ENCODE measurements around the gene CLEC20A. TPM values are rescaled to one million over a fixed set of nuclear protein-coding genes. Genes with fewer than 3 reads are reported as not detected.

CLEC20A gene
- total and polyA plus RNA-seq, 2 donors (not counting 1 experiment from before 2014, with no cell fraction given): 4.9 to 5.2 TPM

DNA sequence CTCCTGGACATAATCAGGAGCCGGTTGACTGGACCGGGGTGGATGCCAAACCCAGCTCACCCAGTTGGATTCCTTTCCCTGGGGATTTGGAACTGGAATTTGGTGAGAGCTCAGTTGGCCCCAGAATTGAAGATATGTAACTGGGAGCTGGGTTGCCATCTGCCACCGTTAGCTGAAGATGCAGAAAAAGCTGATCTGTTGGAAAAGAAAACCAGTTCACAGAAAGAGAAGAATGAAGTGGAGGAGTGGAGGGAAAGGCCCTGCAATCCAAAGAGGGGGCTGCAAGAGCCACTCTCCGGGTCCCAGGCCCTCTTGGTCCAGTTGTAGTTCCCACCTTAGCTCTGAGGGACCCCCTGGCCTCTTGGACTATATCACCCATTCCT is 32.2 kb upstream of the CLEC20A start:
- intact Hi-C loops (cut with micrococcal nuclease): no loop called here
- DNase-seq (no peak), ATAC-seq (ENCODE audit: low read depth) (no peak)
- Mint-ChIP-seq H3K27me3 (no peaks in the 10 kb centered on the region), H3K4me3 (no peak overlapping the region), H3K9me3 (ENCODE audit: insufficient read depth) (no peaks in the 10 kb centered on the region), H3K27ac (no peak overlapping the region), H3K4me1 (peaks cover 4% of the 10 kb centered on the region)
- H3K9ac ChIP-seq (ENCODE audit: low read length): no peak overlapping the region
- no peak overlapping the region for H2AFZ ChIP-seq (ENCODE audit: insufficient read depth, low read depth, low read length, poor library complexity, severe bottlenecking)
- WGBS (ENCODE audit: insufficient coverage): 89% methylated on average over 3 of the region's 4 CpGs
- H4K20me1 ChIP-seq (ENCODE audit: control insufficient read depth, insufficient read depth, low read length, poor library complexity, severe bottlenecking): no peaks in the 10 kb centered on the region
- no peaks in the 10 kb centered on the region for H3K79me2 ChIP-seq (ENCODE audit: control insufficient read depth, insufficient read depth, low read length)
- H3K9me3 ChIP-seq (ENCODE audit: control extremely low read depth in 1 of 3, control insufficient read depth in 2 of 3, insufficient read depth in 1 of 3, low read length in 2 of 3): peaks cover 0 to 4% (median 0%) of the 10 kb centered on the region in 3 donors
- H3K4me3 ChIP-seq (ENCODE audit: control extremely low read depth in 1 of 5, extremely low read depth in 1 of 5, insufficient read depth in 1 of 5, low read depth in 2 of 5, low read length in 4 of 5): no peak overlapping the region
- H3K27ac ChIP-seq (ENCODE audit: low read length in 2 of 2): no peak overlapping the region
- TF ChIP-seq, protein P1, sequence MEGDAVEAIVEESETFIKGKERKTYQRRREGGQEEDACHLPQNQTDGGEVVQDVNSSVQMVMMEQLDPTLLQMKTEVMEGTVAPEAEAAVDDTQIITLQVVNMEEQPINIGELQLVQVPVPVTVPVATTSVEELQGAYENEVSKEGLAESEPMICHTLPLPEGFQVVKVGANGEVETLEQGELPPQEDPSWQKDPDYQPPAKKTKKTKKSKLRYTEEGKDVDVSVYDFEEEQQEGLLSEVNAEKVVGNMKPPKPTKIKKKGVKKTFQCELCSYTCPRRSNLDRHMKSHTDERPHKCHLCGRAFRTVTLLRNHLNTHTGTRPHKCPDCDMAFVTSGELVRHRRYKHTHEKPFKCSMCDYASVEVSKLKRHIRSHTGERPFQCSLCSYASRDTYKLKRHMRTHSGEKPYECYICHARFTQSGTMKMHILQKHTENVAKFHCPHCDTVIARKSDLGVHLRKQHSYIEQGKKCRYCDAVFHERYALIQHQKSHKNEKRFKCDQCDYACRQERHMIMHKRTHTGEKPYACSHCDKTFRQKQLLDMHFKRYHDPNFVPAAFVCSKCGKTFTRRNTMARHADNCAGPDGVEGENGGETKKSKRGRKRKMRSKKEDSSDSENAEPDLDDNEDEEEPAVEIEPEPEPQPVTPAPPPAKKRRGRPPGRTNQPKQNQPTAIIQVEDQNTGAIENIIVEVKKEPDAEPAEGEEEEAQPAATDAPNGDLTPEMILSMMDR (IDR thresholded peaks at IDR 0.05): no peak
- no peak for TF ChIP-seq EZH2 (IDR thresholded peaks at IDR 0.05; ENCODE audit: borderline replicate concordance, insufficient read depth, low read depth, low read length, poor library complexity, severe bottlenecking)
- H3K36me3 ChIP-seq (replicated peaks in 1 of 2; ENCODE audit: control extremely low read depth in 1 of 2, control insufficient read depth in 1 of 2, extremely low read depth in 1 of 2, insufficient read depth in 2 of 2, low read length in 1 of 2): no peaks in the 10 kb centered on the region
- peaks cover 0 to 9% of the 10 kb centered on the region in 2 donors for H3K4me1 ChIP-seq (ENCODE audit: control insufficient read depth in 2 of 2, insufficient read depth in 2 of 2, low read length in 2 of 2)
- no peaks in the 10 kb centered on the region for H3K27me3 ChIP-seq (replicated peaks in 1 of 4; ENCODE audit: control extremely low read depth in 1 of 4, control insufficient read depth in 3 of 4, insufficient read depth in 4 of 4, low read length in 3 of 4)
- POLR2A ChIA-PET: no interaction called here
- CTCF ChIA-PET: interaction anchor here (6.1 to 18.9 kb wide), 2 partner anchors 218 to 474 kb away, joined by 54 to 594 read pairs; no protein-coding TSS in a partner anchor
- H3K4me2 ChIP-seq (replicated peaks; ENCODE audit: low read depth, low read length, poor library complexity, severe bottlenecking): no peak overlapping the region

DNA sequence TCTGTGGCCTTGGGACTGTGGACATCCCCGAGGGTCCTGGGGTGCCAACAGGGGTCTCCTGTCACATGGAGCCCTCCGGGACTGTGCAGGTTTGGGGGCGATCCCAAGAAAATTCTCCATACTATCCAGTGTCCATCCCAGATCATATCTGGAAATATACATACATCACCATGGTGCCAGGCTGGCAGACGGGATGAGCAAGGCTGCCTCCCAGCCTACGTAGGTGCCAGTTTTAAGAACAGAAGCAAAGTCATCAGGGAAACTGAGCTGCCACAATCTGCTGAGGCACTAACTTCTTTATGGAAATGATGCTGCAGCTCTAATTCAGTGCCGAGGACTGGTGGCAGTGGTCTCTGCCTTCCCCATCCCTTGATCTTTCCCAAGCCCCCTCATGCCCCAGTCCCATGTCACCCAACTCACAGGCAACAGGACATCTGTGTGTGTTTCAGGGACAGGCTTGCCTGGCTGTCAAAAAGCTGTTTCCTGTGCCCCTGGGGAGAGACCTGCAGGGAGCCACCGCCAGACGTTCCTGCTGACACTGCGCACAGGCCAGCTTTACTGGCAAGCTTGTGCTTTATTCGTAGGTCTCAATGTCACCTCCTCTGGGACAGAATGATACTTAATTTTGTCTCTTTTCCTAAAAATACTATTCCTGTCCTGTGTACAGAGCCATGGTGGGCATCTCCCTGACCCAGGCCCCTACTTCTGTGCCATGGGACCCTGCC is 31.6 kb upstream of the CLEC20A start:
- Histone ChIP-seq H4K20me1 (ENCODE audit: control insufficient read depth, insufficient read depth, low read length, poor library complexity, severe bottlenecking) (no peaks in the 10 kb centered on the region), H3K9me3 (ENCODE audit: control extremely low read depth in 1 of 3, control insufficient read depth in 2 of 3, insufficient read depth in 1 of 3, low read length in 2 of 3) (peaks cover 0 to 4% (median 0%) of the 10 kb centered on the region in 3 donors)

More for the DNA sequence above, 31.6 kb upstream of the CLEC20A start:
- intact Hi-C loops (cut with micrococcal nuclease): no loop called here
- 84% methylated on average over 9 of the region's 10 CpGs for WGBS (ENCODE audit: insufficient coverage)
- TF ChIP-seq, protein P1 (IDR thresholded peaks at IDR 0.05): no peak
- TF ChIP-seq EZH2 (IDR thresholded peaks at IDR 0.05; ENCODE audit: borderline replicate concordance, insufficient read depth, low read depth, low read length, poor library complexity, severe bottlenecking): no peak
- peaks cover 0 to 9% of the 10 kb centered on the region in 2 donors for H3K4me1 ChIP-seq (ENCODE audit: control insufficient read depth in 2 of 2, insufficient read depth in 2 of 2, low read length in 2 of 2)
- H3K4me3 Mint-ChIP-seq: no peak overlapping the region
- peaks cover 4% of the 10 kb centered on the region for H3K4me1 Mint-ChIP-seq
- H3K9ac ChIP-seq (ENCODE audit: low read length): no peak overlapping the region
- H2AFZ ChIP-seq (ENCODE audit: insufficient read depth, low read depth, low read length, poor library complexity, severe bottlenecking): no peak overlapping the region
- no peaks in the 10 kb centered on the region for H3K36me3 ChIP-seq (replicated peaks in 1 of 2; ENCODE audit: control extremely low read depth in 1 of 2, control insufficient read depth in 1 of 2, extremely low read depth in 1 of 2, insufficient read depth in 2 of 2, low read length in 1 of 2)
- H3K4me2 ChIP-seq (replicated peaks; ENCODE audit: low read depth, low read length, poor library complexity, severe bottlenecking): no peak overlapping the region
- no peak overlapping the region for H3K27ac ChIP-seq (ENCODE audit: low read length in 2 of 2)
- H3K4me3 ChIP-seq (ENCODE audit: control extremely low read depth in 1 of 5, extremely low read depth in 1 of 5, insufficient read depth in 1 of 5, low read depth in 2 of 5, low read length in 4 of 5): no peak overlapping the region
- H3K27me3 ChIP-seq (replicated peaks in 1 of 4; ENCODE audit: control extremely low read depth in 1 of 4, control insufficient read depth in 3 of 4, insufficient read depth in 4 of 4, low read length in 3 of 4): no peaks in the 10 kb centered on the region
- ChIA-PET CTCF (interaction anchor here (6.1 to 18.9 kb wide), 2 partner anchors 217 to 474 kb away, joined by 54 to 594 read pairs; no protein-coding TSS in a partner anchor), POLR2A (no interaction called here)
- no peaks in the 10 kb centered on the region for H3K9me3 Mint-ChIP-seq (ENCODE audit: insufficient read depth)
- no peaks in the 10 kb centered on the region for H3K27me3 Mint-ChIP-seq
- ATAC-seq (ENCODE audit: low read depth) (no peak), DNase-seq (no peak)
- H3K79me2 ChIP-seq (ENCODE audit: control insufficient read depth, insufficient read depth, low read length): no peaks in the 10 kb centered on the region
- H3K27ac Mint-ChIP-seq: no peak overlapping the region
